ENCODE data around the gene PCSK4. TPM values are rescaled to one million over a fixed set of nuclear protein-coding genes. Genes with fewer than 3 reads are reported as not detected.

PCSK4 gene
- total and polyA plus RNA-seq, 2 of the 13 experiments (the other 11 are each of a cell fraction or from before 2014, with no cell fraction given) = 2.0 to 2.7 TPM

DNA sequence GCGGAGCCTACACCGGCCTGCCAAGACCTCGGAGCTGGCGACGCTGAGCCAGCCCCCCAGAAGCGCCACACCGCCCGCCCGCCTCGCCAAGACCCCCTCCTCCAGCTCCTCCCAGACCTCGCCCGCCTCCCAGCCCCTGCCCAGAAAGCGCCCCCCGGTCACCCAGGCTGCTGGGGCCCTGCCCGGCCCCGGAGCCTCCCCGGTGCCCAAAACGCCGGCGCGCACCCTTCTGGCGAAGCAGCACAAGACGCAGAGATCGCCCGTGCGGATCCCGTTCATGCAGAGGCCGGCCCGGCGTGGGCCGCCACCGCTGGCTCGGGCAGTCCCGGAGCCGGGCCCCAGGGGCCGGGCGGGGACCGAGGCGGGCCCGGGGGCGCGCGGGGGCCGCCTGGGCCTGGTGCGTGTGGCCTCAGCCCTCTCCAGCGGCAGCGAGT lies 21.3 kb downstream of the PCSK4 start (continued):
- TF ChIP-seq, protein P1, sequence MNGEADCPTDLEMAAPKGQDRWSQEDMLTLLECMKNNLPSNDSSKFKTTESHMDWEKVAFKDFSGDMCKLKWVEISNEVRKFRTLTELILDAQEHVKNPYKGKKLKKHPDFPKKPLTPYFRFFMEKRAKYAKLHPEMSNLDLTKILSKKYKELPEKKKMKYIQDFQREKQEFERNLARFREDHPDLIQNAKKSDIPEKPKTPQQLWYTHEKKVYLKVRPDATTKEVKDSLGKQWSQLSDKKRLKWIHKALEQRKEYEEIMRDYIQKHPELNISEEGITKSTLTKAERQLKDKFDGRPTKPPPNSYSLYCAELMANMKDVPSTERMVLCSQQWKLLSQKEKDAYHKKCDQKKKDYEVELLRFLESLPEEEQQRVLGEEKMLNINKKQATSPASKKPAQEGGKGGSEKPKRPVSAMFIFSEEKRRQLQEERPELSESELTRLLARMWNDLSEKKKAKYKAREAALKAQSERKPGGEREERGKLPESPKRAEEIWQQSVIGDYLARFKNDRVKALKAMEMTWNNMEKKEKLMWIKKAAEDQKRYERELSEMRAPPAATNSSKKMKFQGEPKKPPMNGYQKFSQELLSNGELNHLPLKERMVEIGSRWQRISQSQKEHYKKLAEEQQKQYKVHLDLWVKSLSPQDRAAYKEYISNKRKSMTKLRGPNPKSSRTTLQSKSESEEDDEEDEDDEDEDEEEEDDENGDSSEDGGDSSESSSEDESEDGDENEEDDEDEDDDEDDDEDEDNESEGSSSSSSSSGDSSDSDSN (CRISPR knock-in tag; IDR thresholded peaks at IDR 0.05) = 0 out of 2 replicates have a peak, but pooled peaks have one; percentile 43
- TF ChIP-seq ZNF569 (CRISPR knock-in tag; IDR thresholded peaks at IDR 0.05; ENCODE audit: borderline replicate concordance) = no peak
- no peak for TF ChIP-seq SIN3B (IDR thresholded peaks at IDR 0.05; ENCODE audit: low read length)
- TF ChIP-seq PHF8 (CRISPR knock-in tag; IDR thresholded peaks at IDR 0.05) = peak; percentile 36; the same call in 1 of the 2 replicates
- TF ChIP-seq, protein P2, sequence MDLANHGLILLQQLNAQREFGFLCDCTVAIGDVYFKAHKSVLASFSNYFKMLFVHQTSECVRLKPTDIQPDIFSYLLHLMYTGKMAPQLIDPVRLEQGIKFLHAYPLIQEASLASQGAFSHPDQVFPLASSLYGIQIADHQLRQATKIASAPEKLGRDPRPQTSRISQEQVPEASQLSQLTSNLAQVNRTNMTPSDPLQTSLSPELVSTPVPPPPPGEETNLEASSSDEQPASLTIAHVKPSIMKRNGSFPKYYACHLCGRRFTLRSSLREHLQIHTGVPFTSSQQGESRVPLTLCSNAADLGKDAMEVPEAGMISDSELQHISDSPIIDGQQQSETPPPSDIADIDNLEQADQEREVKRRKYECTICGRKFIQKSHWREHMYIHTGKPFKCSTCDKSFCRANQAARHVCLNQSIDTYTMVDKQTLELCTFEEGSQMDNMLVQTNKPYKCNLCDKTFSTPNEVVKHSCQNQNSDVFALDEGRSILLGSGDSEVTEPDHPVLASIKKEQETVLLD (CRISPR knock-in tag; IDR thresholded peaks at IDR 0.05; ENCODE audit: low read depth) = peak; percentile 29; the same call in 1 of the 2 replicates
- TF ChIP-seq STAG1 (CRISPR knock-in tag; IDR thresholded peaks at IDR 0.05) = peak; percentile 13; the same call in 1 of the 2 replicates
- TF ChIP-seq ZNF768 (CRISPR knock-in tag; IDR thresholded peaks at IDR 0.05) = no peak
- TF ChIP-seq, protein P3, sequence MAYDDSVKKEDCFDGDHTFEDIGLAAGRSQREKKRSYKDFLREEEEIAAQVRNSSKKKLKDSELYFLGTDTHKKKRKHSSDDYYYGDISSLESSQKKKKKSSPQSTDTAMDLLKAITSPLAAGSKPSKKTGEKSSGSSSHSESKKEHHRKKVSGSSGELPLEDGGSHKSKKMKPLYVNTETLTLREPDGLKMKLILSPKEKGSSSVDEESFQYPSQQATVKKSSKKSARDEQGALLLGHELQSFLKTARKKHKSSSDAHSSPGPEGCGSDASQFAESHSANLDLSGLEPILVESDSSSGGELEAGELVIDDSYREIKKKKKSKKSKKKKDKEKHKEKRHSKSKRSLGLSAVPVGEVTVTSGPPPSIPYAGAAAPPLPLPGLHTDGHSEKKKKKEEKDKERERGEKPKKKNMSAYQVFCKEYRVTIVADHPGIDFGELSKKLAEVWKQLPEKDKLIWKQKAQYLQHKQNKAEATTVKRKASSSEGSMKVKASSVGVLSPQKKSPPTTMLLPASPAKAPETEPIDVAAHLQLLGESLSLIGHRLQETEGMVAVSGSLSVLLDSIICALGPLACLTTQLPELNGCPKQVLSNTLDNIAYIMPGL (CRISPR knock-in tag; IDR thresholded peaks at IDR 0.05; ENCODE audit: borderline replicate concordance in 1 of 2, low read depth in 1 of 2) = peak in 1 of 2 experiments; percentile 67; a peak in 1 of 4 replicates
- TF ChIP-seq ZSCAN20 (CRISPR knock-in tag; IDR thresholded peaks at IDR 0.05; ENCODE audit: borderline replicate concordance) = no peak
- no peak for TF ChIP-seq ZNF841 (CRISPR knock-in tag; IDR thresholded peaks at IDR 0.05; ENCODE audit: borderline replicate concordance)
- TF ChIP-seq ZNF468 (CRISPR knock-in tag; IDR thresholded peaks at IDR 0.05) = no peak
- TF ChIP-seq AKAP8 (CRISPR knock-in tag; IDR thresholded peaks at IDR 0.05) = peak; percentile 69; the same call in 1 of the 2 replicates
- no peak for TF ChIP-seq ZNF235 (CRISPR knock-in tag; IDR thresholded peaks at IDR 0.05; ENCODE audit: borderline replicate concordance)
- no peak for TF ChIP-seq ZIK1 (CRISPR knock-in tag; IDR thresholded peaks at IDR 0.05; ENCODE audit: borderline replicate concordance, low read depth)
- TF ChIP-seq ZFX (CRISPR knock-in tag; IDR thresholded peaks at IDR 0.05; ENCODE audit: low read depth) = peak; percentile 32; the same call in 1 of the 2 replicates
- TF ChIP-seq, protein P4, sequence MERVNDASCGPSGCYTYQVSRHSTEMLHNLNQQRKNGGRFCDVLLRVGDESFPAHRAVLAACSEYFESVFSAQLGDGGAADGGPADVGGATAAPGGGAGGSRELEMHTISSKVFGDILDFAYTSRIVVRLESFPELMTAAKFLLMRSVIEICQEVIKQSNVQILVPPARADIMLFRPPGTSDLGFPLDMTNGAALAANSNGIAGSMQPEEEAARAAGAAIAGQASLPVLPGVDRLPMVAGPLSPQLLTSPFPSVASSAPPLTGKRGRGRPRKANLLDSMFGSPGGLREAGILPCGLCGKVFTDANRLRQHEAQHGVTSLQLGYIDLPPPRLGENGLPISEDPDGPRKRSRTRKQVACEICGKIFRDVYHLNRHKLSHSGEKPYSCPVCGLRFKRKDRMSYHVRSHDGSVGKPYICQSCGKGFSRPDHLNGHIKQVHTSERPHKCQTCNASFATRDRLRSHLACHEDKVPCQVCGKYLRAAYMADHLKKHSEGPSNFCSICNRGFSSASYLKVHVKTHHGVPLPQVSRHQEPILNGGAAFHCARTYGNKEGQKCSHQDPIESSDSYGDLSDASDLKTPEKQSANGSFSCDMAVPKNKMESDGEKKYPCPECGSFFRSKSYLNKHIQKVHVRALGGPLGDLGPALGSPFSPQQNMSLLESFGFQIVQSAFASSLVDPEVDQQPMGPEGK (CRISPR knock-in tag; IDR thresholded peaks at IDR 0.05) = peak; percentile 27
- TF ChIP-seq RBFOX2 (IDR thresholded peaks at IDR 0.05; ENCODE audit: low read depth, low read length) = 0 out of 2 replicates have a peak, but pooled peaks have one; percentile 19
- 0 out of 2 replicates have a peak, but pooled peaks have one; percentile 26 for TF ChIP-seq KDM2A (CRISPR knock-in tag; IDR thresholded peaks at IDR 0.05; ENCODE audit: borderline replicate concordance, low read depth)
- TF ChIP-seq, protein P5, sequence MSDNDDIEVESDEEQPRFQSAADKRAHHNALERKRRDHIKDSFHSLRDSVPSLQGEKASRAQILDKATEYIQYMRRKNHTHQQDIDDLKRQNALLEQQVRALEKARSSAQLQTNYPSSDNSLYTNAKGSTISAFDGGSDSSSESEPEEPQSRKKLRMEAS (IDR thresholded peaks at IDR 0.05) = peak; percentile 8; the same call in 1 of the 2 replicates
- TF ChIP-seq SRF (IDR thresholded peaks at IDR 0.05; ENCODE audit: low read depth, low read length) = no peak
- no peak for TF ChIP-seq NFIB (CRISPR knock-in tag; IDR thresholded peaks at IDR 0.05; ENCODE audit: borderline replicate concordance)
- no peak for TF ChIP-seq CHD2 (IDR thresholded peaks at IDR 0.05; ENCODE audit: low read depth, low read length)
- no peak for TF ChIP-seq HOXA5 (CRISPR knock-in tag; IDR thresholded peaks at IDR 0.05)

Data from HepG2 (cell line).